Measurements from ENCODE around the gene GNAI3.

GNAI3 gene

GRCh38 chr1:109542657-109543056 lies 5.8 kb upstream of the GNAI3 start:
- CTCF ChIA-PET, result no interaction called here
- TF ChIP-seq CTCF (conservative IDR thresholded peaks at IDR 0.05; ENCODE audit: low read depth), result no peak
- POLR2A ChIA-PET (ENCODE audit: low non-redundant PET), result no interaction called here
- no peak for DNase-seq (ENCODE audit: low spot score)
- H3K27ac ChIP-seq, result no peak overlapping the region

GRCh38 chr1:109543283-109543987 lies 5.0 kb upstream of the GNAI3 start:
- ChIA-PET CTCF (interaction anchor here (3.4 kb wide), 1 partner anchor 11 kb away, joined by 19 read pairs; no protein-coding TSS in a partner anchor), POLR2A (ENCODE audit: low non-redundant PET) (no interaction called here)
- TF ChIP-seq CTCF (conservative IDR thresholded peaks at IDR 0.05; ENCODE audit: low read depth), result no peak
- H3K27ac ChIP-seq, result no peak overlapping the region
- DNase-seq (ENCODE audit: low spot score), result no peak

DNA sequence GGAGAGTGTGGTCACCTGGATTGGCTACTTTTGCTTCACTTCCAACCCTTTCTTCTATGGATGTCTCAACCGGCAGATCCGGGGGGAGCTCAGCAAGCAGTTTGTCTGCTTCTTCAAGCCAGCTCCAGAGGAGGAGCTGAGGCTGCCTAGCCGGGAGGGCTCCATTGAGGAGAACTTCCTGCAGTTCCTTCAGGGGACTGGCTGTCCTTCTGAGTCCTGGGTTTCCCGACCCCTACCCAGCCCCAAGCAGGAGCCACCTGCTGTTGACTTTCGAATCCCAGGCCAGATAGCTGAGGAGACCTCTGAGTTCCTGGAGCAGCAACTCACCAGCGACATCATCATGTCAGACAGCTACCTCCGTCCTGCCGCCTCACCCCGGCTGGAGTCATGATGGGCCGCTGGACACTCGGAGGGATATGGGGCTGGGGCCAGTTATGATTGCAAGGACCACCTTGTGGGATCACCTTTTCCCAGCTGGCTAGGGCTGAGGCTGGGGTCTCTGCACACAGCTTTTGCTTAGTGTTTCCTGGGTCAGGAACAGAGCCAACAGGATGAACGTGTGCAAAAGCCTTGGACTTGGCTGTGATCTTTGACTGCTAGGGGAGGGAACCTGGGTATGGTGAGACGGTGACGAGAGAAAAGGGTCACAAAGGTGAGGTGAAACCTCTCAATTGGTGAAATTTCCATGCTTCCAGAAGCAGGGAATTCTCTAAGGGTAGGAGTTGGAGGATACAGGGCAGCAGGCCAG lies 4.3 kb upstream of the GNAI3 start:
- H3K27ac ChIP-seq, result no peak overlapping the region
- DNase-seq (ENCODE audit: low spot score), result no peak
- ChIA-PET CTCF (interaction anchor here (0.6 to 3.6 kb wide), 3 partner anchors 12 to 230 kb away, joined by 3 to 33 read pairs (median 19); no protein-coding TSS in a partner anchor), POLR2A (ENCODE audit: low non-redundant PET) (no interaction called here)
- TF ChIP-seq CTCF (conservative IDR thresholded peaks at IDR 0.05; ENCODE audit: low read depth), result no peak

GRCh38 chr1:109546311-109547109 lies 1.9 kb upstream of the GNAI3 start:
- H3K27ac ChIP-seq, result no peak overlapping the region
- CTCF ChIA-PET, result interaction anchor here (0.6 to 3.6 kb wide), 29 partner anchors 9 to 830 kb away, joined by 3 to 33 read pairs (median 3); partner anchors contain the start of gene CYB561D1
- POLR2A ChIA-PET (ENCODE audit: low non-redundant PET), result no interaction called here
- DNase-seq (ENCODE audit: low spot score), result peak; percentile 94
- TF ChIP-seq CTCF (conservative IDR thresholded peaks at IDR 0.05; ENCODE audit: low read depth), result peak; percentile 83

GRCh38 chr1:109547463-109548320 lies 723 bp upstream of the GNAI3 start:
- CTCF ChIA-PET, result interaction anchor here (0.6 to 3.6 kb wide), 10 partner anchors 15 to 1030 kb away, joined by 3 to 33 read pairs (median 4); partner anchors contain the start of gene AHCYL1
- POLR2A ChIA-PET (ENCODE audit: low non-redundant PET), result interaction anchor here (0.6 to 1.1 kb wide), 4 partner anchors 10 to 288 kb away, joined by 3 read pairs; no protein-coding TSS in a partner anchor
- DNase-seq (ENCODE audit: low spot score), result no peak
- peak overlapping the region; percentile 84 for H3K27ac ChIP-seq
- TF ChIP-seq CTCF (conservative IDR thresholded peaks at IDR 0.05; ENCODE audit: low read depth), result no peak
